Measurements from ENCODE around the gene SPACA5B.

DNA sequence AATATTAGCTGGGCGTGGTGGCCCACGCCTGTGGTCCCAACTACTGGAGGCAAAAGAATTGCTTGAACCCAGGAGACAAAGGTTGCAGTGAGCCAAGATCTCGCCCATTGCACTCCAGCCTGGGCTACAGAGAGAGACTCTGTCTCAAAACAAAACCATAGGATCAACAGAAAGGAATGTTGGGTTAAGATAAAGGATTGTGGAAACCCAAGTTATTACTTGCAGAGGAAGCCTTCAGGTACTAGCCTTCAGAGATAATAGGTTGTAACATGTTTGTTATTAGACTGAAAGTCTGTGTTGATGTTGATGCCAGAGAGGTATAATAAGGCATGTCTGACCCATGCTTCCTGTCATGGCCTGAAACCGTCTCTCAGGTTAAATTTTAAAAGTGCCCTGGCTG, 49.3 kb downstream of the SPACA5B start:
- TF ChIP-seq, protein P1, sequence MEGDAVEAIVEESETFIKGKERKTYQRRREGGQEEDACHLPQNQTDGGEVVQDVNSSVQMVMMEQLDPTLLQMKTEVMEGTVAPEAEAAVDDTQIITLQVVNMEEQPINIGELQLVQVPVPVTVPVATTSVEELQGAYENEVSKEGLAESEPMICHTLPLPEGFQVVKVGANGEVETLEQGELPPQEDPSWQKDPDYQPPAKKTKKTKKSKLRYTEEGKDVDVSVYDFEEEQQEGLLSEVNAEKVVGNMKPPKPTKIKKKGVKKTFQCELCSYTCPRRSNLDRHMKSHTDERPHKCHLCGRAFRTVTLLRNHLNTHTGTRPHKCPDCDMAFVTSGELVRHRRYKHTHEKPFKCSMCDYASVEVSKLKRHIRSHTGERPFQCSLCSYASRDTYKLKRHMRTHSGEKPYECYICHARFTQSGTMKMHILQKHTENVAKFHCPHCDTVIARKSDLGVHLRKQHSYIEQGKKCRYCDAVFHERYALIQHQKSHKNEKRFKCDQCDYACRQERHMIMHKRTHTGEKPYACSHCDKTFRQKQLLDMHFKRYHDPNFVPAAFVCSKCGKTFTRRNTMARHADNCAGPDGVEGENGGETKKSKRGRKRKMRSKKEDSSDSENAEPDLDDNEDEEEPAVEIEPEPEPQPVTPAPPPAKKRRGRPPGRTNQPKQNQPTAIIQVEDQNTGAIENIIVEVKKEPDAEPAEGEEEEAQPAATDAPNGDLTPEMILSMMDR (IDR thresholded peaks at IDR 0.05) = no peak
- TF ChIP-seq EZH2 (IDR thresholded peaks at IDR 0.05) = no peak
- no peak for TF ChIP-seq EZH2phosphoT487 (IDR thresholded peaks at IDR 0.05)

Measured in neural progenitor cell (in vitro differentiated cells).